Activated naive CD8-positive, alpha-beta T cell treated with anti-CD3 and anti-CD28 coated beads, Interleukin-2, amount 10 ng/mL, durations not matched to agents 7 days and 5 days (primary cell): Measurements from ENCODE around the gene UBL4A. TPM values are rescaled to one million over a fixed set of nuclear protein-coding genes. Genes with fewer than 3 reads are reported as not detected.

ENCODE experiments used
- ATAC-seq: fragments of 150-1000 bp; cut with Tn5 transposase; one replicate; pipeline ENCODE4 v1.10.0; 2021; ENCODE audit warnings: low read depth, moderate library complexity
- POLR2A ChIA-PET: fragments of 350-600 bp; sonication (Branson Sonifier 250); formaldehyde crosslinking; loops from one replicate; lab custom pipeline; 2021; ENCODE audit warnings: antibody characterized with exemption; lab: Charles Lee
- DNase-seq: peaks from one replicate; pipeline ENCODE4 v3.0.0; 2021
- H3K27ac Mint-ChIP-seq: one replicate; pipeline ENCODE4 v1.8.0; 2022; ENCODE audit warnings: mild to moderate bottlenecking, mixed read lengths
- H3K27me3 Mint-ChIP-seq: one replicate; pipeline ENCODE4 v1.8.0; 2022; ENCODE audit warnings: mild to moderate bottlenecking, moderate library complexity, mixed read lengths
- H3K36me3 Mint-ChIP-seq: one replicate; pipeline ENCODE4 v1.8.0; 2021; ENCODE audit warnings: mild to moderate bottlenecking, mixed read lengths
- H3K4me1 Mint-ChIP-seq: one replicate; pipeline ENCODE4 v1.8.0; 2021; ENCODE audit warnings: mixed read lengths
- H3K4me3 Mint-ChIP-seq: one replicate; pipeline ENCODE4 v1.8.0; 2022; ENCODE audit warnings: mild to moderate bottlenecking, moderate library complexity, mixed read lengths
- H3K9me3 Mint-ChIP-seq: one replicate; pipeline ENCODE4 v1.8.0; 2021; ENCODE audit warnings: mixed read lengths
- total RNA-seq, 2 experiments: library from RNA; stranded (reverse); gene quantifications; one replicate each; pipeline ENCODE4 v1.2.3, GENCODE V29; 2021

Gene UBL4A
- total RNA-seq, 2 experiments from 2014 or later, result 43.8 to 45.3 TPM

DNA sequence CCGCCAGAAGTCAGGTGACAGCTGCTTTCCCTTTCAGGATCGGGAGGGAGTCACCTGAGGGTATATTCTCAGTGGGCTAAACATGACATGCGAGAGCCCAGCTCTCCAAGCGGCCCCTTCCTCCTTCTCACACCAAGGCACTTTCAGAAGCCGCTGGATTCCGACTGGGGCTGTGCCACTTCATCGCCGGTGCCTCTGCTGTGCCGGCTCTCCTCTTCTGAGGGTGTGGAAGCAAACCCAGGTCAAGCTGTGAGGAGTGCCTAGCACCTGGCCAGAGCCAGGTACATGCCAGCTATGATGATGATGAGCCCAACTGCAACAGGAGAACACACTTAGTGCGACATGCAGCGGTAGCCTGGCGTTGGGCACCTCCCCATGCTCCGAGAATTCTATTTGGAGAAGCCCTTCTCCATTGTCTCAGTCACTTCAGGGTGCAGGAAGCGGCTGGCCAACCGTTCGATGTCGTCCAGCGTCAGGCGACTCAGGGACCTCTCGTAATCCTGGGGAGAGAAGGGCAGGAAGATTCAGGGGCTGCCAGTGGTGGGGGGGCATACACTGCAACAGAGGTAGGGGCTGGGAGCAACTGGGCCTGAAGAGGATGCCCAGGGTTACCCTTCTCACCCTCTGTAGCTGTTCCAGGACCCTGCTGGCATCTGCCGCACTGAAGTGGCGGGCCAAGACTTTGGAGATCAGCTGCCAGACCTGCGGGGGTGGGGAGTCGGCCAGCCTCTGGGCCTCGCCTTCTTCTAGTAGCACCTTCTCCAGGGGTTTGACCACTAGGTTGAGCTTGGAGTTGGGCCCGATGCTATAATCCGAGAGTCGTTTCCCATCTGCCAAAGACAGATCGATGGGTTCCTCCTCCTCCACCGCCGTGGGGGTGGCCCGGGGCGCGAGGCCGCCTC, 1.0 kb downstream of the UBL4A start:
- Mint-ChIP-seq H3K36me3 (peaks cover 6% of the 10 kb centered on the region), H3K4me3 (peak overlapping the region; percentile 64), H3K27ac (peak overlapping the region; percentile 38), H3K9me3 (no peaks in the 10 kb centered on the region), H3K27me3 (no peaks in the 10 kb centered on the region), H3K4me1 (peaks cover 11% of the 10 kb centered on the region)
- DNase-seq (no peak), ATAC-seq (no peak)
- POLR2A ChIA-PET, result interaction anchor here (0.8 to 2.9 kb wide), 7 partner anchors 9 to 87 kb away, joined by 3 to 15 read pairs (median 5); partner anchors contain the start of gene RPL10

DNA sequence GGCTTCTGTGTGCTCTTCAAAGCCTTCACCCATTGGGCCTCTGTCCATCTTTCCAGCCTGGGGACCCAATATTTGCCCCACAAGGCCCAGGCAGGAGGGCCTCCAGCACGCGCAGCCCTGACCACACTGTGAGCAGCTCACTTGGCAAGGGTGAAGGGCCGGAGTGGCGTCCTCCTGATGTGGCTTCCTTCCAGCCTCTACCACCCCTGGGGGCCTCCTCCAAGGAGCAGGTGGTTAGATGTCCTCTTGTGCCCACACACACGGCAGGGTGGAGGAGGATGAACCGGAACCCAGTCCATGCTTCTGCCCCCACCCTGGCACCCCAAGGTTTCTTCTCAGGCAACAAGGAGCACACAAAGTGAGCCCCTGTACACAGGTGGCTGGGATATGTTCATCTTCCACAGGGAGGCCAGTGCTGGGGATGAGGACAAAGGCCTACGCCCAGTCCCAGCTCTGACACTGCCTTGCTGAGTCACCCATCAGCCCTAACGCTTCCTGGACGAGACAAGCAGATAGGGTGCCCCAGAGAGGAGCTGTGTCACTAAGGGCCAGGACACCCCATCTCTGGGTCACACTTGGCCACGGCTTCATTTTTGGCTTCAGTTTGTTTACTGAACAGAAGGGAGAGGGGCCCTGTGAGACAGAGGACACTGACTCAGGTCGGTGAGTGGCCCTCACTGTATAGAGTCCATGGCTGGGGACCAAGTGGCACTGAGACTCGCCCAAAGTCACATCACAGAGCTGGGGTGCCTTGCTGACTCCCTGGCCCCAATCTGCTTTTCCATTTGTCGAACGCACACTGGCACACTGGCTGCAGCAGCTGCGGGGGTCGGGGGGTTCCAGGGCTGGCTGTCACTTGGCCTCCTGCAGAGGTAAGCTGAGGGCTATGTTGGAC, 1.9 kb downstream of the UBL4A start:
- H3K4me1 Mint-ChIP-seq, result peaks cover 11% of the 10 kb centered on the region
- H3K36me3 Mint-ChIP-seq, result peaks cover 4% of the 10 kb centered on the region
- DNase-seq (no peak), ATAC-seq (no peak)
- H3K4me3 Mint-ChIP-seq, result peak overlapping the region; percentile 22
- no peak overlapping the region for H3K27ac Mint-ChIP-seq
- H3K9me3 Mint-ChIP-seq, result no peaks in the 10 kb centered on the region
- H3K27me3 Mint-ChIP-seq, result no peaks in the 10 kb centered on the region
- POLR2A ChIA-PET, result interaction anchor here (1.5 kb wide), 1 partner anchor 86 kb away, joined by 7 read pairs; the partner anchor contains the start of gene RPL10

DNA sequence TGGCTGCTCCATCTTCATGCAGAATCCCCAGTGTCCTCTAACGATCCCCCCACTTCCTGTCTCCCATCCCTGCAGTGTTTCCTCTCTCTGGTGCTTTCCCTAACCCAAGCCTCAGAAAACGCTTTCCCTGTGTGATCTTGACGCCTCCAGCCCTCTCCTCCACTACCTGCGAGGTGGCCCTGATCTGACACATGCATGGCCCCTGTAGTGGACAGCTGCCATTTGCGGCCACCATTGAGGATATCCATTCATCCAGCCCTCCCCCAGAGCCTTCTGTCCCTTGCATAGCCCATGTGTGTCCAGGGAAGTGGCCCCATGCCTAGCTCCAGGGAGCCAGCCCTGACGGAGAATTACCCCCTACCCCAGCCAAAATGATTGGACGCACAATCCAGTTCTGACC, 3.1 kb downstream of the UBL4A start:
- H3K4me3 Mint-ChIP-seq, result no peak overlapping the region
- no peaks in the 10 kb centered on the region for H3K9me3 Mint-ChIP-seq
- ATAC-seq (no peak), DNase-seq (no peak)
- POLR2A ChIA-PET, result interaction anchor here (0.9 kb wide), 1 partner anchor 71 kb away, joined by 3 read pairs; no protein-coding TSS in a partner anchor
- H3K27me3 Mint-ChIP-seq, result no peaks in the 10 kb centered on the region
- peaks cover 8% of the 10 kb centered on the region for H3K4me1 Mint-ChIP-seq
- peaks cover 4% of the 10 kb centered on the region for H3K36me3 Mint-ChIP-seq
- H3K27ac Mint-ChIP-seq, result no peak overlapping the region

DNA sequence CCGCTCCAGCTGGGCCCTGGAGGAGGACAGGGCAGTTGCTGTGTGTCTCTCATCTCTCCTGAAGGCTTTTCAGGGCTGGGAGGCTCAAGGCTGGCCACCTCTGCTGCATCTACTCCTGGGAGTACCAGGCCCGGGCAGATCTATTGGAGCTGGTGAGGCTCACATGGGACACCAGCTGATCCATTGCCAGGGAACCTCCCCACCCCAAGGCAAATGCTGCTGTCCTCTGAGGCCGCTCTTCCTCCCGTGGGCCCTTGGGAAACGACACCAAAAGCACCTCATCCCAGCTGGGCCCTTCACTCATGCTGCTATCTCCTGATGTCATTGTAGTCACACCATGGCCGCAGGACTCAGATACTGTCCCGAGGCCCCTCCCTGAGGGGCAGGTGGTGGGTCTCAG, 3.6 kb downstream of the UBL4A start:
- Mint-ChIP-seq H3K36me3 (peaks cover 4% of the 10 kb centered on the region), H3K9me3 (no peaks in the 10 kb centered on the region), H3K4me3 (no peak overlapping the region), H3K4me1 (peaks cover 8% of the 10 kb centered on the region), H3K27me3 (no peaks in the 10 kb centered on the region), H3K27ac (no peak overlapping the region)
- DNase-seq (no peak), ATAC-seq (no peak)
- POLR2A ChIA-PET, result interaction anchor here (0.9 kb wide), 1 partner anchor 71 kb away, joined by 3 read pairs; no protein-coding TSS in a partner anchor

DNA sequence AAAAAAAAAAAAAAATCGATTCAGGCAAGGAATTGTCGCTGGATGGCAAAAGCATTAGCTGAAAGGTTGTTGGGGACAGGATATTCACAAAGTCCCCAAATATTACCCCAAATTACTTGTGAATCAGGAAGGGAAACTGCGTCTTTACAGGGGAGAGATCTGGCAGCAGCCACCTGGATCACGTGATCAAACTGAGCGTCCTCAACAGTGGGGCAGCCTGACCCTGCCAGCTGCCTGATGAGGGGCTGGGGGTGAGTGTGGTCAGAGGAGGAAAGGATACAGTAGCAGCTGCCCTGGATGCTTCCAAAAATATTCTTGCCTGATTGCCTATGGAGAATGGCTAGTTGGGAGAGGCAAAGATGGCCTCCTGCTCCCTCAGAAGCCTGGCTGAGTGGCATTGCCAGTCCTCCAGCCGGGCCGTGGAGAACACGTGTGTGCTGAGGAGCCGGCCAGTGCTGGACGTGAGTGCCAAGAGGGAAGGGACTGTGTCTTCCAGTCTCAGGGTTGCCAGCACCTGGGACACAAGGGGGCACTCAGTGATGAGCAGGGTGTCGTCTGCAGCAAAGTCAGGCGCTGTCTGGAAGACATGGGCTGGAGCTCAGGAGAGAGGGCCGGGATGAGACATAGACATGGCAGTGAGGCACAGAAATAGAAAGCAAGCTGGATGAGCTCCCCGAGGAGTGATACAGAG, 4.4 kb downstream of the UBL4A start:
- Mint-ChIP-seq H3K27me3 (no peaks in the 10 kb centered on the region), H3K36me3 (peaks cover 4% of the 10 kb centered on the region), H3K9me3 (no peaks in the 10 kb centered on the region), H3K4me1 (peaks cover 10% of the 10 kb centered on the region), H3K27ac (peak overlapping the region; percentile 36), H3K4me3 (no peak overlapping the region)
- DNase-seq, result no peak
- ATAC-seq, result no peak
- POLR2A ChIA-PET, result interaction anchor here (0.9 to 2.9 kb wide), 2 partner anchors 8 to 70 kb away, joined by 3 to 15 read pairs; partner anchors contain the start of gene SLC10A3

DNA sequence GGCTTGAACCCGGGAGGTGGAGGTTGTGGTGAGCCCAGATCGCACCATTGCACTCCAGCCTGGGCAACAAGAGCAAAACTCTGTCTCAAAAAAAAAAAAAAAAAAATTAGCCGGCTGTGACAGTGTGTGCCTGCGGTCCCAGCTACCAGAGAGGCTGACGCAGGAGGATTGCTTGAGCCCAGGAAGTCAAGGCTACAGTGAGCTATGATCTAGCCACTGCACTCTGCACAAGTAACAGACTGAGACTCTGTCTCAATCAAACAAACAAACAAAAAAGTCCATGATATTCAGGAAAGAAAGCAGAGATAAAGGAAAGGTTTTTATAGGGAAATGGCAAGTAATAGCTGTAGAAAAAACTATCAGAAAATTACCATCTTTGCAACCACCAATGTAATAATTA, 5.2 kb downstream of the UBL4A start:
- POLR2A ChIA-PET, result interaction anchor here (0.7 to 2.9 kb wide), 2 partner anchors 9 to 35 kb away, joined by 5 to 15 read pairs; partner anchors contain the start of genes FAM3A and SLC10A3
- ATAC-seq (no peak), DNase-seq (no peak)
- Mint-ChIP-seq H3K4me3 (no peak overlapping the region), H3K4me1 (peaks cover 13% of the 10 kb centered on the region), H3K9me3 (no peaks in the 10 kb centered on the region), H3K27ac (no peak overlapping the region), H3K27me3 (no peaks in the 10 kb centered on the region), H3K36me3 (peaks cover 4% of the 10 kb centered on the region)

DNA sequence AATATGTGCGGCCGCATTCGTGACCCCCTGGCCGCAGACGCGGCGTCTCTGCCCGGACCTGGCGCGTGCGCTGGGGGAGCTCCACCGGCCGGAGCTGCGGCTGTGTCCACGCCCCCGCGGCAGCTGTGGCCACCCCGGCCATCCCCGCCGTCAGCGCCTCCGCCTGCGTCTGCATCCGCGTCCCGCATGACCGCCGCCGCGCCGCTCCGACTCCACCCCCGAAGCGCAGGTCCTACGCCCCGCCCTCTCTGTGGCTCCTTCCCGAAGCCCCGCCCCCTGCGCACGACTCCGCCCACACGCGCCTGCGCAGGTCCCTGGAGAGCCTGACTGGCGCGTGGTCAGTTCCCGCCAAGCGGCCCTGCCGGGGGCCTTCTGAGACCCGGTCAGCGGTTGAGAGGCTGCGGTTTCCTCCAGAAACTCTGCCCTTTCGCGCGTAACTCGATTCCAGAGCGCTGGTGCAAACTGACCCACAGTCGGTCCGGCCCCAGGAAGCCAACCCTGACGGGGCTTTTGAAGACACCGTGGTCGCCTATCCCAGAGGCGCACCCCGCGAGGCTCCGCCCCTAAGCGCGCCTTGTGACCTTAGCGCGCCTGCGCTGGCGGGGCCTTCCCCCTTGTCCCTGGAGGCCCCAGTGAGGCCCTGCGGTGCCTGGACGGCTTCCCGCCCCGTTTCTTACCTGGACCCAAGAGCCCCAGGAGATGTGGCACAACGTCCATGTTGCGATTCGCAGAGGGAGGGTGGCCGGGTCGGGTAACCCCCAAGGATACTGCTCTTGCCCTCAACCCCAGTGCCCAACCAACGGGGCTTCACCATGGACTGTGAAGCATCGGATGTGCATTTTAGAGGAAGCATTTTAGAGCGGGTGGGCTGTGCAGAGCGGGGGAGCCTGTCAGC, 7.4 kb downstream of the UBL4A start, which contains the start of gene LAGE3:
Gene LAGE3 (minus strand): TSS at position 554 of the 895 bp plus-strand sequence. CDS start 366 bp downstream, at position 188.
- POLR2A ChIA-PET, result interaction anchor here (1.0 to 3.9 kb wide), 5 partner anchors 8 to 81 kb away, joined by 3 to 15 read pairs (median 4); partner anchors contain the start of genes SLC10A3 and UBL4A
- H3K27ac Mint-ChIP-seq, result peak within 1 kb of the TSS; percentile 94

DNA sequence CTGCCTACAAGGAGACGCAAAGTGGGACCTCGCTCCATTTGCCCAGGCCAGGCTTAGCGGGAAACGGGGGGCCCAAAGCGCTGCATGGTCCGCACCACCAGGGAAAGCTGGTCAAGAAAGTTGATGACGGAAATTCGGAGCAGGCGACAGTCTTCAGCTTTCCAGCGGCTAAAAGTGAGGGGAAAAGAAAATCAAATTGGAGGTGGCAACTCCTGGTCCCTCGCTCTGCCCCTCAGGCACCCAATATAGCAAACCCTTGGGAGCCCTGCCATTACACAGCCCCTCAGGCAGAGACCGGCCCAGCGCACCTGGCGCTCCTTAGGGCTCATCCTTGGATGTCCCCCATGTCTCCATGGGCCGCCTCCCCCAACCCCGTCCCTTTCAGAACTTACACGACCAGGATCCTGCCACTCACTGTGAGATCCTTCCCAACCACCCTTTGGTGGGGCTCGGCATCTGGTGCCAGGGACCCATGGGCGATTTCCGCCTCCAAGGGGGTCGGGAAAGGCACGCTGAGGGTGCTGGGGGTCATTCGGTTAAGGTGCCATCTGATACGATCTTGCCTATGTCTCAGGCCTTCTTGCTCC, 8.4 kb downstream of the UBL4A start:
- ATAC-seq (no peak), DNase-seq (no peak)
- Mint-ChIP-seq H3K27me3 (no peaks in the 10 kb centered on the region), H3K9me3 (no peaks in the 10 kb centered on the region), H3K4me3 (peak overlapping the region; percentile 85), H3K27ac (peak overlapping the region; percentile 77), H3K4me1 (peaks cover 8% of the 10 kb centered on the region), H3K36me3 (no peaks in the 10 kb centered on the region)
- POLR2A ChIA-PET, result interaction anchor here (1.0 to 3.9 kb wide), 5 partner anchors 9 to 80 kb away, joined by 3 to 15 read pairs (median 4); partner anchors contain the start of genes SLC10A3 and UBL4A

More for the DNA sequence above, 7.4 kb downstream of the UBL4A start, which contains the start of gene LAGE3:
- Mint-ChIP-seq H3K36me3 (peaks cover 4% of the 10 kb centered on the region), H3K9me3 (no peaks in the 10 kb centered on the region), H3K4me3 (peak within 1 kb of the TSS; percentile 85), H3K4me1 (peaks cover 13% of the 10 kb centered on the region), H3K27me3 (no peaks in the 10 kb centered on the region)
- peak; percentile 98 for DNase-seq
- ATAC-seq, result peak; percentile 94

DNA sequence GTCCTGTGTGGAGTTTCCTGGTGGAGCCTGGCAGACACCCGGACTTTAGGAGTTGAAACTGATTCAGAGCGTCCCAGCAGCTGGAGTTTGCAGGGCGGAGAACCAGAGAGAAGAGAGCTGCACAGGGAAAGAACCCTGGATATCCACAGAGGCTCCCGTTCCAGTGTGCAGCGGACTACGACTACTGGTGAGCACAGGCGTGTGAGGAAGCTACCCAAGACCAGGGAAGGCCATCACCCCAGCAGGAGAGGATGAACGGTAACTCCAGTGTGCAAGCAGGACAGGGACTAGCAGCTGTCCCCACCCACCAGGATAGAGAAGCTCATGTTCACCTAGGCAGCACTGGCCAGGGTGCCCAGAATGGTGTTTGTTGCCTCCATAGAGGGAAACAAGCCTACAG, 9.6 kb downstream of the UBL4A start:
- DNase-seq (no peak), ATAC-seq (no peak)
- H3K27me3 Mint-ChIP-seq, result no peaks in the 10 kb centered on the region
- no peaks in the 10 kb centered on the region for H3K36me3 Mint-ChIP-seq
- H3K4me1 Mint-ChIP-seq, result peaks cover 8% of the 10 kb centered on the region
- POLR2A ChIA-PET, result interaction anchor here (0.6 to 3.9 kb wide), 10 partner anchors 10 to 77 kb away, joined by 3 to 15 read pairs (median 3); partner anchors contain the start of genes SLC10A3 and UBL4A
- no peaks in the 10 kb centered on the region for H3K9me3 Mint-ChIP-seq
- no peak overlapping the region for H3K4me3 Mint-ChIP-seq
- H3K27ac Mint-ChIP-seq, result peak overlapping the region; percentile 48

DNA sequence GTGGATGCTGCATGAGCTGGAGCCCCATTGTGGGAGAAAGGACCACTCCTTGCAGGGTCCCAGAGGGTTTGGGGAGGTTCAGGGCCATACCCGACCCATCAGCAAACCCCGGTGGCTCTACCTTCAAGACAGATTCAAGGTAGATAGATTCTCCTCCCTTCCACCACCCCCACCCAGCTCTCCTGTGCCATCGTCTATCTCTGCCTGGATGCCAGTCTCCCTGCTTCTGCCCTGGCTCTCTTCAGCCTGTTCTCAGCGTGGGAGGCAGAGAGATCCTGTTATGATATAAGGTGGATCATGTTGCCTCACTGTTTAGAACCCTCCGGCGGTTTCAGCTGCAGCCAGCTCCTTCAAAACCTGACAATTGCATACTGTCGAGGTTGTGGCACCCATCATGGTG, 12.7 kb downstream of the UBL4A start:
- POLR2A ChIA-PET, result no interaction called here
- ATAC-seq (no peak), DNase-seq (no peak)
- Mint-ChIP-seq H3K9me3 (no peaks in the 10 kb centered on the region), H3K27ac (no peak overlapping the region), H3K36me3 (no peaks in the 10 kb centered on the region), H3K27me3 (no peaks in the 10 kb centered on the region), H3K4me3 (no peak overlapping the region), H3K4me1 (peaks cover 4% of the 10 kb centered on the region)
